SK-N-MC (cell line): Measurements from ENCODE around the gene ZNF740.

Experiments used
- FOXP2 ChIP-seq: optimal IDR thresholded peaks from 2 replicates; pipeline ENCODE3; 2011; ENCODE audit warnings: mild to moderate bottlenecking, moderate library complexity; ENCODE audit not compliant: insufficient read depth; ENCODE audit errors: extremely low read length, control extremely low read depth
- POLR2AphosphoS5 ChIP-seq: IDR thresholded peaks from 2 replicates; pipeline ENCODE4 v1.6.1; 2012; ENCODE audit warnings: mild to moderate bottlenecking, low read depth, low read length, borderline replicate concordance

GRCh38 chr12:53214221-53214620 is 33.7 kb downstream of the ZNF740 start:
- TF ChIP-seq POLR2AphosphoS5 (no peak), FOXP2 (no peak)
